Sigmoid colon (tissue), 4 donors: ENCODE measurements around the gene HDAC9.

ENCODE experiments used
- EP300 ChIP-seq, 4 donors: sonication (generic); formaldehyde crosslinking; IDR thresholded peaks; one replicate each; pipeline ENCODE4 v1.6.1; 2017; ENCODE audit warnings: antibody characterized with exemption in 4 of 4
- POLR2A ChIP-seq, 2 donors: fragments of 450-650 bp; IDR thresholded peaks; one replicate each; pipeline ENCODE4 v1.6.1; 2016; ENCODE audit warnings: antibody characterized with exemption in 2 of 2, mild to moderate bottlenecking in 2 of 2, moderate library complexity in 2 of 2
- TF ChIP-seq, protein P1 (sequence below), 4 experiments: fragments of 450-650 bp in 3 of 4; fragments of 200-600 bp in 1 of 4; IDR thresholded peaks; one replicate each; pipeline ENCODE4 v1.5.1; 2016 to 2019; ENCODE audit warnings: antibody characterized with exemption in 4 of 4, mild to moderate bottlenecking in 3 of 4, moderate library complexity in 2 of 4

DNA sequence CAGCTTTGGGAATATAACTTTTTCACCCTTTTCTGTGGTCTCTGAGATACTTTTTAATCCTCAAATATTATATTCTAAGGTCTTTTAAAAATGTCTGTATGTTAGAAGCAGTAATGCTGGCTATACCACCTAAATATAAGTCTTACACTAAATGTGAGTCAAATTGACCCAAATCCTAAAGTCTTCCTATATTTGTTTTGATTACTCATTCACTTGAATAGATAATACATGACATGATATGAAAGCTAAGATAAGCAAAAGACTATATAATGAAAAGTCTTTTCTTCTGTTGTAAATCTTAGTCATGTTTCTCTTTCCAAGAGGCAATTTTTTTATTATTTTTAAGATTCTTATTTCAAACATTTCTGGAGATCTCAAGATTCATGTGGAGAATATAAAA lies 64.2 kb downstream of the HDAC9 start:
- TF ChIP-seq, protein P1, sequence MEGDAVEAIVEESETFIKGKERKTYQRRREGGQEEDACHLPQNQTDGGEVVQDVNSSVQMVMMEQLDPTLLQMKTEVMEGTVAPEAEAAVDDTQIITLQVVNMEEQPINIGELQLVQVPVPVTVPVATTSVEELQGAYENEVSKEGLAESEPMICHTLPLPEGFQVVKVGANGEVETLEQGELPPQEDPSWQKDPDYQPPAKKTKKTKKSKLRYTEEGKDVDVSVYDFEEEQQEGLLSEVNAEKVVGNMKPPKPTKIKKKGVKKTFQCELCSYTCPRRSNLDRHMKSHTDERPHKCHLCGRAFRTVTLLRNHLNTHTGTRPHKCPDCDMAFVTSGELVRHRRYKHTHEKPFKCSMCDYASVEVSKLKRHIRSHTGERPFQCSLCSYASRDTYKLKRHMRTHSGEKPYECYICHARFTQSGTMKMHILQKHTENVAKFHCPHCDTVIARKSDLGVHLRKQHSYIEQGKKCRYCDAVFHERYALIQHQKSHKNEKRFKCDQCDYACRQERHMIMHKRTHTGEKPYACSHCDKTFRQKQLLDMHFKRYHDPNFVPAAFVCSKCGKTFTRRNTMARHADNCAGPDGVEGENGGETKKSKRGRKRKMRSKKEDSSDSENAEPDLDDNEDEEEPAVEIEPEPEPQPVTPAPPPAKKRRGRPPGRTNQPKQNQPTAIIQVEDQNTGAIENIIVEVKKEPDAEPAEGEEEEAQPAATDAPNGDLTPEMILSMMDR (IDR thresholded peaks at IDR 0.05), result no peak
- TF ChIP-seq POLR2A (IDR thresholded peaks at IDR 0.05), result no peak
- no peak for TF ChIP-seq EP300 (IDR thresholded peaks at IDR 0.05)
